D721Med (cell line): Measurements from ENCODE around the gene RMI2.

Experiments used
- DNase-seq: peaks from one replicate; pipeline ENCODE4 v3.0.0; 2011; ENCODE audit warnings: low spot score; ENCODE audit not compliant: insufficient read length
- FAIRE-seq: peaks from 2 replicates; lab custom pipeline; 2011; peaks lifted over from hg19 to GRCh38; lab: Jason Lieb, UNC
- CTCF ChIP-seq: IDR thresholded peaks from 2 replicates; pipeline ENCODE4 v1.5.1; 2012; ENCODE audit warnings: mild to moderate bottlenecking, control low read depth; ENCODE audit not compliant: insufficient read depth; ENCODE audit errors: missing control alignments

The RMI2 gene

DNA sequence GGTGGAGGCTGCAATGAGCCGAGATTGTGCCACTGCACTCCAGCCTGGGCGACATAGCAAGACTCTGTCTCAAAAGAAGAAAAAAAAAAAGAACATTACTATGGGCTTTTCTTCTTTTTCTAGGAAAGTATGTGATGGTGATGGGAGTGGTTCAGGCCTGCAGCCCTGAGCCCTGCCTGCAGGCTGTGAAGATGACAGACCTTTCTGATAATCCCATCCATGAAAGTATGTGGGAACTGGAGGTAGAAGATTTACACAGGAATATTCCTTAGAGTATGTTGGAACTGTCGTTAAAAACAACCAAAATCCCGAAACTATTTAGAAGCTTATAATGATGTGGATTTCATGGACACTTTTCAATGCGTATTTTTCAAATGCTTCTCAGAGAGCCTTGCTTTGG lies 5.3 kb downstream of the RMI2 start:
- DNase-seq (no peak), FAIRE-seq (no peak)
- TF ChIP-seq CTCF = no peak

DNA sequence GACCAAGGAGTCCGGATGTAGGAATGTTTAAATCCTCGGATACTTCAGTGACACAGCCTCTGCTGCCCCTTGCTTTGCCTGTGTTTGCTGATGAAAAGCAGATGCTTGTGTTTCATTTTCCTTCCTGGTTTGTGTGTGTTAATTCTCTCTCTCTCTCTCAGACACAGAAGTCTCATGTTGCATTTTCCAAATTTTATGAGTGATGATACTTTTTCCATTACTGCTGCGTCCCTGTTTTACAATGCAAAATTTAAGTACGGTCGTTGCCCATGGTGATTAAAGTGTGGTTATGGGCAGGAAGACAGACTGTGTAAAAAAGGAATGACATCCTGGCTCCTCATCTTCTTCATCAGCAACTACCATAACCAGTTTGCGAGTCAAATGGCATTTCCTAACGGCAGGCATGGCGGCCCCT lies 5.7 kb downstream of the RMI2 start:
- DNase-seq = no peak
- no peak for FAIRE-seq
- TF ChIP-seq CTCF = no peak

DNA sequence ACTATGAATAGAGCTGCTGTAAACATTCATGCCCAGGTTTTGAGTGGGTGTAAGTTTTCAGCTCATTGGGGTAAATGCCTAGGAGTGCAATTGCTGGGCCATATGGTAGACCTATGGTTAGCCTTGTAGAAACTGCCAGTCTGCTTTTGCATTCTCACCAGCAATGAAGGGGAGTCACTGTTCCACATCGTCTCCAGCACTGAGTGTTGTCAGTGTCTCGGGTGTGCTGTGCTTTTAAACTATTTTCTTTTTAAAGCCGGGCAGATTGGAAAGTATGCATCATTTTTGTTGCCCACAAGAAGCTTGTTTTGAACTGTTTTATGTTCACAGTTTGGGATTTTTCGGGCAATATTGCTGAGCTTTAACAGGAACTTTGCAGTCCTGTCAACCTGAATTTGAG lies 7.9 kb downstream of the RMI2 start:
- FAIRE-seq (no peak), DNase-seq (no peak)
- no peak for TF ChIP-seq CTCF

DNA sequence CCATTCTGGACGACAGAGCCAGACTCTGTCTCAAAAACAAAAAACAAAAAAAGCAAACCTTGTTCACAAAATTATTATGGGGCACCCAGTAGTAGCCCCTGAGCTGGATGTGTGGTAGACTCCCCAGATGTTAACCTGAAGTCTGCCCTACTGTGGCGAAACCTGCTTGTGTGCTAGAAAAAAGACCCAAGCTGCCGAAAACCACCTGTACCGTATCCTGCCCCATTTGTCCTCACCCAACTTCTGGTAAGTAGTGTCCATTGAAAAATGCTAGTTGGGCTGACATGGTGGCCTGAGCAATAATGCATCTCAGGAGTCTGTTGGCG lies 9.1 kb downstream of the RMI2 start:
- DNase-seq (no peak), FAIRE-seq (no peak)
- no peak for TF ChIP-seq CTCF

- no peak for FAIRE-seq
- no peak for TF ChIP-seq CTCF
- no peak for DNase-seq
These were observed 9.7 kb downstream of the RMI2 start for GRCh38 chr16:11354733-11355574.

DNA sequence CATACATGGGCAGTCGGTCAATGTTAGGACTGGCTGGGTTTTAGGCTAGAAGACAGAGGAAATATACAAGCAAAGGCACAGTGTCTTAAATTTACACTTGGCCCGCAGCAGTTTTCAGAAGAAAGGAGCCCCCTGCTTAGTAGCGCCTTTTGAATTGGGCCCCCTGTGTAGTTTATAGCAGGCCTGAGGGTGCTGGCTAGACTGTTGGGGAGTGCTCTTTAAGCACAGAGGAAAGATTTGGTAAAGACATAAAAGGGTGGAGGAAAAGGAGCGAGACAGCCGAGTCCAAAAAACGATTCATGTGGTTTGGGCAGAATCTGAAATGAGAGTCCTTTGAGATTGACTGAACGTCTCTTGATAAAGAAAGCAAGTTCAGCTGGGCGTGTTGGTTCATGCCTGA lies 10.6 kb downstream of the RMI2 start:
- FAIRE-seq (no peak), DNase-seq (no peak)

More for the DNA sequence above, 10.6 kb downstream of the RMI2 start:
- no peak for TF ChIP-seq CTCF
